Stimulated activated CD4-positive, alpha-beta T cell treated with anti-CD3 and anti-CD28 coated beads, Interleukin-1b, Interleukin-23, amount 100 ng/mL, for 1 hour (primary cell): ENCODE data around the gene ADAMTS6.
A peak's percentile ranks its signal among the peaks of the same experiment; 100 is the strongest.

Experiments used
- DNase-seq, 2 donors: peaks; one replicate each; pipeline ENCODE4 v3.0.0-alpha.2; 2020; ENCODE audit warnings: low read depth in 2 of 2

The ADAMTS6 gene

GRCh38 chr5:65103756-65104440, 377.8 kb downstream of the ADAMTS6 start:
- DNase-seq = no peak

GRCh38 chr5:65102976-65103711, 378.6 kb downstream of the ADAMTS6 start:
- peak in 1 of 2 donors; percentile 32 for DNase-seq

GRCh38 chr5:65102371-65102975, 379.2 kb downstream of the ADAMTS6 start:
- no peak for DNase-seq

- no peak for DNase-seq
Observed at GRCh38 chr5:65101632-65102100, 380.1 kb downstream of the ADAMTS6 start.

GRCh38 chr5:65100911-65101631, 380.6 kb downstream of the ADAMTS6 start:
- DNase-seq = no peak
